ENCODE measurements around the gene IPCEF1. TPM values are rescaled to one million over a fixed set of nuclear protein-coding genes. Genes with fewer than 3 reads are reported as not detected.
"Not testable (repeated sequence)": the region's sequence is repeated elsewhere in the genome, so short reads cannot be mapped to it uniquely, and the experiment has no call there.

The IPCEF1 gene
- total RNA-seq, 1 experiment from 2014 or later = 0.11 TPM

GRCh38 chr6:154218301-154218700, 138.3 kb downstream of the IPCEF1 start:
- Histone ChIP-seq H3K27ac (no peak overlapping the region), H3K27me3 (replicated peaks) (peaks cover 23% of the 10 kb centered on the region), H3K9me3 (replicated peaks) (no peaks in the 10 kb centered on the region), H3K4me3 (no peak overlapping the region), H3K36me3 (no peaks in the 10 kb centered on the region), H3K4me1 (replicated peaks) (no peaks in the 10 kb centered on the region)
- no peak for DNase-seq (ENCODE audit: low read depth in 1 of 2, low spot score in 2 of 2)

GRCh38 chr6:154213782-154214181, 142.8 kb downstream of the IPCEF1 start:
- Histone ChIP-seq H3K4me1 (replicated peaks) (no peaks in the 10 kb centered on the region), H3K9me3 (replicated peaks) (no peaks in the 10 kb centered on the region), H3K27ac (no peak overlapping the region), H3K4me3 (no peak overlapping the region), H3K36me3 (no peaks in the 10 kb centered on the region), H3K27me3 (replicated peaks) (peaks cover 20% of the 10 kb centered on the region)
- DNase-seq (ENCODE audit: low read depth in 1 of 2, low spot score in 2 of 2) = no peak

DNA sequence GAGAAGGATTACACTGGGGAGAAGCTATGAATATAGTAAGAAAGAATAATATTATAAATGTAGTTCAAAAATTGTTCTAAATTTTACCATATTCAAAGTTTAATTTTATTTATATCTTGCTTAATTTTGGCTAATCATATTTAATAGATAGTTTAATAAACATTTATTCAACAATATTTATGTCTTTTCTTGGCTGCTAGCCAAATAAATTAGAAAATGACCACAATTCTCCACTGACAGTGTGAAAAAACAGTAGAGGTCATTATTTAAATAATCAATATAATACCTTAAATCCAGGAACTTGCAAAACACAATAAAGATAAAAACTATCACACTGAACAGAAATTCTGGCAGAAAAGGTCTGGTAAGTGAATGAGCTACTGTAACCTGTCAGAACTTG, 145.9 kb downstream of the IPCEF1 start:
- Histone ChIP-seq H3K4me1 (replicated peaks) (no peaks in the 10 kb centered on the region), H3K4me3 (no peak overlapping the region), H3K27me3 (replicated peaks) (peaks cover 4% of the 10 kb centered on the region; the same call in 1 of the 2 replicates), H3K9me3 (replicated peaks) (no peaks in the 10 kb centered on the region), H3K27ac (no peak overlapping the region), H3K36me3 (no peaks in the 10 kb centered on the region)
- DNase-seq (ENCODE audit: low read depth in 1 of 2, low spot score in 2 of 2) = no peak

DNA sequence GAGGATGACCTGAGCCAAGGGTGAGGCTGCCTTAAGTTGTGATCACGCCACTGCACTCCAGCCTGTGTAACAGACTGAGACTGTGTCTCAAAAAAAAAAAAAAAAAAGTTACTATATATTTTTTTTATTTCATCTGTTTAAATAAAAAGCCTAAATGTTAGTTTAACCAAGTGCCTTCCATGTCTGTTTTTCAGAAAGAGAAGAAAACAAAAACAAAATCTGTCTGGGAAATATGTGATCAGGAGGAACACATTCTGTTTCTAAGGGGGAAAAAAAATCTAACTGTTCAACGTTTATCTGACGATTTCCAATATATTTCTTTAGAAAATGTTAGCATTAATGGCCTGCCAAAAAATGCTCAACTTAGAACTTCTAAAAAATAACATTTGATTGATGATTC, 147.0 kb downstream of the IPCEF1 start:
- no peak overlapping the region for H3K27ac ChIP-seq
- no peaks in the 10 kb centered on the region for H3K9me3 ChIP-seq (replicated peaks)
- DNase-seq (ENCODE audit: low read depth in 1 of 2, low spot score in 2 of 2) = no peak
- H3K4me1 ChIP-seq (replicated peaks) = peaks cover under 1% of the 10 kb centered on the region
- no peaks in the 10 kb centered on the region for H3K36me3 ChIP-seq
- no peaks in the 10 kb centered on the region for H3K27me3 ChIP-seq (replicated peaks)
- no peak overlapping the region for H3K4me3 ChIP-seq

GRCh38 chr6:154206996-154207395, 149.6 kb downstream of the IPCEF1 start:
- no peak overlapping the region for H3K4me3 ChIP-seq
- H3K36me3 ChIP-seq = no peaks in the 10 kb centered on the region
- H3K9me3 ChIP-seq (replicated peaks) = no peaks in the 10 kb centered on the region
- H3K4me1 ChIP-seq (replicated peaks) = peaks cover 5% of the 10 kb centered on the region
- H3K27me3 ChIP-seq (replicated peaks) = no peaks in the 10 kb centered on the region
- no peak overlapping the region for H3K27ac ChIP-seq
- DNase-seq (ENCODE audit: low read depth in 1 of 2, low spot score in 2 of 2) = no peak

GRCh38 chr6:154206141-154206540, 150.5 kb downstream of the IPCEF1 start:
- Histone ChIP-seq H3K27me3 (replicated peaks) (no peaks in the 10 kb centered on the region), H3K4me3 (no peak overlapping the region), H3K4me1 (replicated peaks) (peaks cover 5% of the 10 kb centered on the region), H3K36me3 (no peaks in the 10 kb centered on the region), H3K27ac (no peak overlapping the region), H3K9me3 (replicated peaks) (no peaks in the 10 kb centered on the region)
- DNase-seq (ENCODE audit: low read depth in 1 of 2, low spot score in 2 of 2) = no peak

DNA sequence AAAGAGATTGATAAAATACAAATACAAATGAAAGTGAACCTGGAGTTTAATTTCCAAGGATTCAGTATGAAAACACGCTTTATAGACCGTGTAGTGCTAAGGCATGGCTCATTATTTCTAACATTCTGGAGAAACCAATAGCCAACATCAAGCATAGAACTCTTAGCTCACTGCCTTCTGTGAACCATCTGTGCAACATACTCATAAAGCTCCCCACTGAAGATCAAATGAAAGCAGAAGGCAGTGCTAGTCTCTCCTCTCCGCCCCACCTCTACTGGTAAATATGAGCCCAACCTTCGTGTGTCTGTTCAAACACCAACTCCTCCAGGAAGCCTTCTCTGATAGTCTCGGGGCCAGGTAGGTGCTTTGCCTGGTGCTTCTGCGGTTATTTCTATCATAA, 153.6 kb downstream of the IPCEF1 start:
- Histone ChIP-seq H3K9me3 (replicated peaks) (no peaks in the 10 kb centered on the region), H3K27me3 (replicated peaks) (no peaks in the 10 kb centered on the region), H3K4me3 (no peak overlapping the region), H3K27ac (no peak overlapping the region), H3K4me1 (replicated peaks) (peaks cover 5% of the 10 kb centered on the region), H3K36me3 (no peaks in the 10 kb centered on the region)
- no peak for DNase-seq (ENCODE audit: low read depth in 1 of 2, low spot score in 2 of 2)

- no peak for DNase-seq (ENCODE audit: low read depth in 1 of 2, low spot score in 2 of 2)
- H3K27ac ChIP-seq = no peak overlapping the region
These were observed 154.3 kb downstream of the IPCEF1 start for GRCh38 chr6:154202339-154202738.

DNA sequence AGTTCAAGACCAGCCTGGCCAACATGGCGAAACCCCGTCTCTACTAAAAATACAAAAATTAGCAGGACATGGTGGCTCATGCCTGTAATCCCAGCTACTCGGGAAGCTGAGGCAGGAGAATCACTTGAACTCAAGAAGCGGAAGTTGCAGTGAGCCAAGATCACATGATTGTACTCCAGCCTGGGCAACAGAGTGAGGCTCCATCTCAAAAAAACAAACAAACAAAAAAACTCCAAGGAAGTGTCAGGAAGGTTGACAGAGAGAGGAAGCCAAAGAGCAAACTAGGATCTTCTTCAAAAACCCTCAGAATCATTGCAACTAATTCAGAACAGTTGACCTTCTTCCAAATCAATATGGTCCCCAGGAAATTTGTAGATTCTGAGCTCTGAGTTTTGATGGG, 154.9 kb downstream of the IPCEF1 start:
- H3K4me3 ChIP-seq; H3K27me3 ChIP-seq (replicated peaks); DNase-seq (ENCODE audit: low read depth in 1 of 2, low spot score in 2 of 2); H3K4me1 ChIP-seq (replicated peaks); H3K36me3 ChIP-seq; H3K9me3 ChIP-seq (replicated peaks); H3K27ac ChIP-seq: not testable (repeated sequence)

More at GRCh38 chr6:154202339-154202738, 154.3 kb downstream of the IPCEF1 start:
- H3K4me1 ChIP-seq (replicated peaks) = peaks cover 5% of the 10 kb centered on the region
- H3K9me3 ChIP-seq (replicated peaks) = no peaks in the 10 kb centered on the region
- H3K4me3 ChIP-seq = no peak overlapping the region
- no peaks in the 10 kb centered on the region for H3K27me3 ChIP-seq (replicated peaks)
- H3K36me3 ChIP-seq = no peaks in the 10 kb centered on the region

DNA sequence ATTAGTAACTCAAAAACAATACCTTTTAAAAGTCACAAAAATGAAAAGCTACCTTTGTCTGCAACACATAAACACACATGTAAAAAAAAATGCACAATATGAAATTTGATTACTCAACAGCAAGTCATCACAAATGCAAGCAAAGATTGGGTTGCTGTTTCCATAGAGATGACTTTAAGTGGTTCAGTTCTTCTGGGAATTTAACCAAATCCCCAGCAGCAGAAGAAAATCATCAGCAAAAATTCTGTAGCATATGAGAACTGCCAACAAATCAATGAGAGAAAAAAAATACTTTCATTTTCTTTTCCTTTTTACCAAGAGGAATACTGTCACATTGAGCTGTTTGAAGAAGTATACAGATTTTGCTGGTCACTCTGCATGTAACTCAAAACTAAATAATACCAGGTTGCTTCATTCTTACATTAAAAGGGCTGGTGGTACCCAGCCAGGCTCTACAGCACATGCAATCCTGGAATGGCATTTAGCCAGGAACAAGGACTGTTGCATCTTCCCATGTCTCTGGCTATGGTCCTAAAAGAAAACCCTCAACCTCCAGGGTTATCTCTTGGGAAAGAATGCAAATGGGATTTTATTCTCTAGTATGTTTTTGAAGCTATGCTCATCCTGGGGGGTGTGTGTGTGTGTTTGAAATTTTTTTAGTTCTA, 159.3 kb downstream of the IPCEF1 start:
- H3K36me3 ChIP-seq = no peaks in the 10 kb centered on the region
- no peak for DNase-seq (ENCODE audit: low read depth in 1 of 2, low spot score in 2 of 2)
- H3K4me1 ChIP-seq (replicated peaks) = no peaks in the 10 kb centered on the region
- H3K27ac ChIP-seq = no peak overlapping the region
- H3K27me3 ChIP-seq (replicated peaks) = no peaks in the 10 kb centered on the region
- no peaks in the 10 kb centered on the region for H3K9me3 ChIP-seq (replicated peaks)
- H3K4me3 ChIP-seq = no peak overlapping the region

DNA sequence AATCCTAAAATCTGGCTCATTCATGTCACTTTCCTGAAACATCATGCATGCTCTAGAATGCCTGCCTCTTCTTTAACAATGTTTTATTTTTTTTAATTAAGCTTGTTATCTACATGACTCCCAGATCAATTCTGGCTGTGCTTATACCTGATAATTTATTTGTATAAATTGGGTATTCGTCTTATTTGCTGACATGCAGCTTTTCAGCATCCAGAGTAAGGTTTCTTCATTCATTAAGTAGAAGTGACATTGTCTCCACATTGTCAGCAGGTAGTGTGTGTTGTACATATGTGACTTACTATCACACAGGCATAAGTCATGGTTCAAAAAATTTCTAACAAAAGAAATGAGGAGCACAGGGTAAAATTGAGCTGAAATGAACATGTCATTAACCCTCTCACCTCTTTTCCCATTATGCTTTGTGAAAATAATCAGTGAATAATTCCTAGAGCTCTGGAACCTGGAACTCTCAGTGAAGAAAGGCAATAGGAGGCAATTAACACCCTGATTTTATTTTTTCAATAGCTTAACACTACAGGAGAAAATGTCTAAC, 160.2 kb downstream of the IPCEF1 start:
- Histone ChIP-seq H3K27ac (no peak overlapping the region), H3K4me3 (no peak overlapping the region), H3K4me1 (replicated peaks) (no peaks in the 10 kb centered on the region), H3K27me3 (replicated peaks) (no peaks in the 10 kb centered on the region), H3K9me3 (replicated peaks) (no peaks in the 10 kb centered on the region), H3K36me3 (no peaks in the 10 kb centered on the region)
- no peak for DNase-seq (ENCODE audit: low read depth in 1 of 2, low spot score in 2 of 2)

DNA sequence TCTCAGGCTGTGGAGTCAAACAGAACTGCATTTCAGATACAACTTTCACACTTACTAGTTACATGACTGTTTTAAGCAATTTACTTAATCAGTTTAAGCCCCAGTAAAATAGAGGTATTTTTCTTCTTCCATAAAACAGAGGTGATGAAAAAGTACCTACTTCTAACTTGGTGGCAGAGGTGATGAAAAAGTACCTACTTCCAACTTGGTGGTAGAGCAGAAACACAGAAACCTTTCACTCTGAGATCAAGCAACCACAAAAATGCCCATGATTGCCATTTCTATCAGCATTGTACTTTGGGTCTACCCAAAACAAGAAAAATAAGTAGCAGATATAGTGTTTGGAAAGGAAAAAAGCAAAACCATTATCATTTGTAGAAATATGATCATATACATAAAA, 168.9 kb downstream of the IPCEF1 start:
- H3K4me3 ChIP-seq = no peak overlapping the region
- no peaks in the 10 kb centered on the region for H3K4me1 ChIP-seq (replicated peaks)
- no peaks in the 10 kb centered on the region for H3K27me3 ChIP-seq (replicated peaks)
- no peak overlapping the region for H3K27ac ChIP-seq
- H3K36me3 ChIP-seq = no peaks in the 10 kb centered on the region
- H3K9me3 ChIP-seq (replicated peaks) = no peaks in the 10 kb centered on the region
- no peak for DNase-seq (ENCODE audit: low read depth in 1 of 2, low spot score in 2 of 2)

DNA sequence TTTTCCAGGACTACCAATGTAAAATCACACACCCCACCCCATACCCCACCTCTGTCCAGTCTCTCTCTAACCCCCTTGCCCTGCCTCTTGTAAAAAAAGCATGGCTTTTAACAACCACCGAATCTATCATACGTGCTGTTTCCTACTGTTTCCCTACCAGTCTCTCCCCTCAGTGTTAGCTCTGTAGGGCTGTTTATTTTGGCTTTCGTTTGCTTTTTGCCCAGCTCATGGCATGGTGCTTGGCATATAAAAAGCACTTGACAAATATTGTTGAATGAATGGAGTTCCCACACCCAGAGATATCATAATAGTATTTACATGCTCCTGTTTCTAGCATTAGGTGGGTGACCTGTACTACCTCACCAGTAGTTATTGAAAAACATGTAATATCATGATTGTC, 169.4 kb downstream of the IPCEF1 start:
- H3K36me3 ChIP-seq = no peaks in the 10 kb centered on the region
- H3K27me3 ChIP-seq (replicated peaks) = no peaks in the 10 kb centered on the region
- H3K4me1 ChIP-seq (replicated peaks) = no peaks in the 10 kb centered on the region
- no peaks in the 10 kb centered on the region for H3K9me3 ChIP-seq (replicated peaks)
- no peak overlapping the region for H3K27ac ChIP-seq
- H3K4me3 ChIP-seq = no peak overlapping the region
- DNase-seq (ENCODE audit: low read depth in 1 of 2, low spot score in 2 of 2) = no peak

GRCh38 chr6:154179434-154179833, 177.2 kb downstream of the IPCEF1 start:
- no peak overlapping the region for H3K4me3 ChIP-seq
- DNase-seq (ENCODE audit: low read depth in 1 of 2, low spot score in 2 of 2) = no peak
- no peaks in the 10 kb centered on the region for H3K36me3 ChIP-seq
- no peaks in the 10 kb centered on the region; the same call in 1 of the 2 replicates for H3K9me3 ChIP-seq (replicated peaks)
- H3K27me3 ChIP-seq (replicated peaks) = 0 out of 2 replicates have a peak, but pooled peaks cover 4% of the 10 kb centered on the region
- no peaks in the 10 kb centered on the region for H3K4me1 ChIP-seq (replicated peaks)
- H3K27ac ChIP-seq = no peak overlapping the region

GRCh38 chr6:154172393-154172792, 184.2 kb downstream of the IPCEF1 start:
- H3K36me3 ChIP-seq; H3K27ac ChIP-seq; H3K27me3 ChIP-seq (replicated peaks); DNase-seq (ENCODE audit: low read depth in 1 of 2, low spot score in 2 of 2); H3K9me3 ChIP-seq (replicated peaks); H3K4me3 ChIP-seq; H3K4me1 ChIP-seq (replicated peaks): not testable (repeated sequence)

Data from SJSA1 (cell line).